GM23338 (cell line): ENCODE measurements around the gene CD40. TPM values are rescaled to one million over a fixed set of nuclear protein-coding genes. Genes with fewer than 3 reads are reported as not detected.

Experiments
- ATAC-seq: fragments of 200-7000 bp; cut with Tn5 transposase; 3 replicates; pipeline ENCODE4 v1.9.1; 2020
- DNase-seq: peaks from one replicate; pipeline ENCODE4 v3.0.0-alpha.2; 2015; ENCODE audit warnings: low spot score
- H2AFZ ChIP-seq: fragments of 200-600 bp; sonication (generic); 2 replicates; pipeline ENCODE4 v1.8.0; 2016; ENCODE audit warnings: antibody characterized with exemption, mild to moderate bottlenecking, moderate library complexity
- H3F3A ChIP-seq: fragments of 200-600 bp; sonication (generic); replicated peaks from 2 replicates; pipeline ENCODE4 v1.8.0; 2017; ENCODE audit warnings: antibody characterized with exemption, mixed run types, low read depth
- H3K27ac ChIP-seq: fragments of 200-600 bp; sonication (generic); 2 replicates; pipeline ENCODE4 v1.6.1; 2016; ENCODE audit warnings: low read depth
- H3K27me3 ChIP-seq: fragments of 200-600 bp; sonication (generic); 2 replicates; pipeline ENCODE4 v1.8.0; 2016; ENCODE audit warnings: mild to moderate bottlenecking, mixed run types, moderate library complexity; ENCODE audit not compliant: insufficient read depth
- H3K36me3 ChIP-seq: fragments of 200-600 bp; sonication (generic); 2 replicates; pipeline ENCODE4 v1.8.0; 2016; ENCODE audit warnings: mild to moderate bottlenecking; ENCODE audit not compliant: insufficient read depth
- H3K4me1 ChIP-seq: fragments of 200-600 bp; sonication (generic); 2 replicates; pipeline ENCODE4 v1.8.0; 2016; ENCODE audit warnings: mild to moderate bottlenecking, moderate library complexity; ENCODE audit not compliant: insufficient read depth
- H3K4me2 ChIP-seq: fragments of 200-600 bp; sonication (generic); 2 replicates; pipeline ENCODE4 v1.7.1; 2017; ENCODE audit warnings: mixed run types
- H3K4me3 ChIP-seq: fragments of 200-600 bp; sonication (generic); 2 replicates; pipeline ENCODE4 v1.6.1; 2016; ENCODE audit warnings: mixed run types
- H3K79me2 ChIP-seq: fragments of 200-600 bp; sonication (generic); replicated peaks from 2 replicates; pipeline ENCODE4 v1.8.0; 2017; ENCODE audit warnings: mild to moderate bottlenecking; ENCODE audit not compliant: insufficient read depth
- H3K9me2 ChIP-seq: fragments of 200-600 bp; sonication (generic); 2 replicates; pipeline ENCODE4 v1.8.0; 2017; ENCODE audit not compliant: insufficient read depth
- H4K20me1 ChIP-seq: fragments of 200-600 bp; sonication (generic); replicated peaks from 2 replicates; pipeline ENCODE4 v1.8.0; 2017; ENCODE audit warnings: mild to moderate bottlenecking; ENCODE audit not compliant: insufficient read depth
- H3K27ac Mint-ChIP-seq: 2 replicates; pipeline ENCODE4 v1.8.0; 2020; ENCODE audit warnings: inconsistent platforms, mild to moderate bottlenecking, moderate library complexity, mixed read lengths
- H3K27me3 Mint-ChIP-seq: 3 replicates; pipeline ENCODE4 v1.8.0; 2022; ENCODE audit warnings: low read depth, mild to moderate bottlenecking, moderate library complexity, mixed read lengths, inconsistent platforms; ENCODE audit not compliant: insufficient read depth, poor library complexity
- H3K36me3 Mint-ChIP-seq: 3 replicates; pipeline ENCODE4 v1.8.0; 2021; ENCODE audit warnings: low read depth, mild to moderate bottlenecking, inconsistent platforms, moderate library complexity, mixed read lengths
- H3K4me1 Mint-ChIP-seq: 3 replicates; pipeline ENCODE4 v1.8.0; 2020; ENCODE audit warnings: mild to moderate bottlenecking, inconsistent platforms, mixed read lengths
- H3K4me3 Mint-ChIP-seq: 3 replicates; pipeline ENCODE4 v1.8.0; 2021; ENCODE audit warnings: moderate library complexity, mild to moderate bottlenecking, inconsistent platforms, mixed read lengths
- H3K9me3 Mint-ChIP-seq: 3 replicates; pipeline ENCODE4 v1.8.0; 2020; ENCODE audit warnings: moderate library complexity, mild to moderate bottlenecking, inconsistent platforms, mixed read lengths
- CREB1 ChIP-seq: fragments of 250-450 bp; sonication (Bioruptor Pico); IDR thresholded peaks from 2 replicates; pipeline ENCODE4 v1.5.0; 2020; ENCODE audit warnings: low read depth, mild to moderate bottlenecking, moderate library complexity
- CTCF ChIP-seq, 2 experiments: fragments of 200-600 bp in 1 of 2; sonication (generic) in 1 of 2; conservative IDR thresholded peaks; 2 replicates each; pipeline versions ENCODE4 v1.5.1 to v1.6.1; 2016 to 2017; ENCODE audit warnings: antibody characterized with exemption in 2 of 2, low read depth in 2 of 2, mild to moderate bottlenecking in 2 of 2, moderate library complexity in 1 of 2
- REST ChIP-seq: IDR thresholded peaks from one replicate; pipeline ENCODE4 v1.6.1; 2018; ENCODE audit warnings: antibody characterized with exemption; ENCODE audit not compliant: unreplicated experiment
- STAT1 ChIP-seq: IDR thresholded peaks from one replicate; pipeline ENCODE4 v1.6.1; 2016; ENCODE audit warnings: antibody characterized with exemption; ENCODE audit not compliant: unreplicated experiment
- ZNF462 ChIP-seq: fragments of 250-450 bp; sonication (Bioruptor Pico); IDR thresholded peaks from 2 replicates; pipeline ENCODE4 v1.5.0; 2020; ENCODE audit warnings: mild to moderate bottlenecking, moderate library complexity
- polyA plus RNA-seq: library from polyadenylated mRNA; unstranded; fragments of >200 nt; fragmentation: Nextera tagmentation; extraction: Ambion mirVana; gene quantifications from 2 replicates; pipeline ENCODE4 v1.2.1, GENCODE V29; 2016
- total RNA-seq: library from RNA; depleted of rRNA; stranded (reverse); fragments of >200 nt; shearing (Covaris generic); gene quantifications from 2 replicates; pipeline ENCODE4 v1.2.3, GENCODE V29; 2014

The CD40 gene
- total and polyA plus RNA-seq, 2 experiments from 2014 or later: 15.4 to 18.9 TPM

GRCh38 chr20:46073024-46073423 is 45.1 kb upstream of the CD40 start:
- Histone ChIP-seq H3K4me1 (peaks cover 39% of the 10 kb centered on the region), H4K20me1 (peaks cover 11% of the 10 kb centered on the region), H3K9me2 (no peaks in the 10 kb centered on the region), H3K36me3 (0 out of 2 replicates have a peak, but pooled peaks cover 7% of the 10 kb centered on the region), H3K4me3 (no peak overlapping the region), H3K27me3 (no peaks in the 10 kb centered on the region), H3K4me2 (no peak overlapping the region), H2AFZ (no peak overlapping the region), H3K79me2 (peaks cover 13% of the 10 kb centered on the region), H3K27ac (no peak overlapping the region), H3F3A (peaks cover 5% of the 10 kb centered on the region; the same call in 1 of the 2 replicates)
- no peak for DNase-seq
- Mint-ChIP-seq H3K4me3 (no peak overlapping the region), H3K27ac (no peak overlapping the region), H3K4me1 (peaks cover 16% of the 10 kb centered on the region), H3K27me3 (no peaks in the 10 kb centered on the region), H3K9me3 (no peaks in the 10 kb centered on the region), H3K36me3 (peaks cover 17% of the 10 kb centered on the region; the same call in 2 of the 3 replicates)
- no peak for ATAC-seq
- TF ChIP-seq CTCF (conservative IDR thresholded peaks at IDR 0.05; ENCODE audit: low read depth in 2 of 2): no peak
- TF ChIP-seq ZNF462 (CRISPR knock-in tag): no peak
- TF ChIP-seq STAT1: no peak
- no peak for TF ChIP-seq CREB1 (CRISPR knock-in tag)
- no peak for TF ChIP-seq REST
